Natural killer cell treated with Interleukin-12 subunit alpha and Interleukin-12 subunit beta and Interleukin-15 and Interleukin-18, amount 100 ng/mL, for 72 hours (primary cell): ENCODE measurements around the gene CENPP. TPM values are rescaled to one million over a fixed set of nuclear protein-coding genes. Genes with fewer than 3 reads are reported as not detected.
A peak's percentile ranks its signal among the peaks of the same experiment; 100 is the strongest.

Experiments used
- ATAC-seq, 2 donors: fragments of 150-1000 bp; cut with Tn5 transposase in 1 of 2; sonication (Bioruptor Pico), chemical (Tn5 transposase) in 1 of 2; 2 replicates each; pipeline ENCODE4 v1.10.0; 2021
- DNase-seq: peaks from one replicate; pipeline ENCODE4 v3.0.0; 2022; ENCODE audit warnings: low spot score
- H3K27ac Mint-ChIP-seq, 2 donors: 1 replicate in 1 of 2; 2 replicates in 1 of 2; pipeline ENCODE4 v1.8.0; 2022; ENCODE audit warnings: mixed read lengths in 2 of 2, mild to moderate bottlenecking in 1 of 2, moderate library complexity in 1 of 2
- H3K27me3 Mint-ChIP-seq, 2 donors: 1 replicate in 1 of 2; 2 replicates in 1 of 2; pipeline ENCODE4 v1.8.0; 2022; ENCODE audit warnings: mixed read lengths in 2 of 2
- H3K36me3 Mint-ChIP-seq: one replicate; pipeline ENCODE4 v1.8.0; 2022; ENCODE audit warnings: mixed read lengths
- H3K4me1 Mint-ChIP-seq, 2 donors: 1 replicate in 1 of 2; 2 replicates in 1 of 2; pipeline ENCODE4 v1.8.0; 2022; ENCODE audit warnings: low read depth in 2 of 2, mixed read lengths in 2 of 2, mild to moderate bottlenecking in 1 of 2
- H3K4me3 Mint-ChIP-seq: one replicate; pipeline ENCODE4 v1.8.0; 2022; ENCODE audit warnings: mixed read lengths
- H3K9me3 Mint-ChIP-seq: 2 replicates; pipeline ENCODE4 v1.8.0; 2022; ENCODE audit warnings: mixed read lengths
- total RNA-seq, 2 donors: library from RNA; stranded (reverse); gene quantifications; one replicate each; pipeline ENCODE4 v1.2.3, GENCODE V29; 2022

The CENPP gene
- total RNA-seq, 2 donors from 2014 or later: 14.7 to 38.8 TPM

DNA sequence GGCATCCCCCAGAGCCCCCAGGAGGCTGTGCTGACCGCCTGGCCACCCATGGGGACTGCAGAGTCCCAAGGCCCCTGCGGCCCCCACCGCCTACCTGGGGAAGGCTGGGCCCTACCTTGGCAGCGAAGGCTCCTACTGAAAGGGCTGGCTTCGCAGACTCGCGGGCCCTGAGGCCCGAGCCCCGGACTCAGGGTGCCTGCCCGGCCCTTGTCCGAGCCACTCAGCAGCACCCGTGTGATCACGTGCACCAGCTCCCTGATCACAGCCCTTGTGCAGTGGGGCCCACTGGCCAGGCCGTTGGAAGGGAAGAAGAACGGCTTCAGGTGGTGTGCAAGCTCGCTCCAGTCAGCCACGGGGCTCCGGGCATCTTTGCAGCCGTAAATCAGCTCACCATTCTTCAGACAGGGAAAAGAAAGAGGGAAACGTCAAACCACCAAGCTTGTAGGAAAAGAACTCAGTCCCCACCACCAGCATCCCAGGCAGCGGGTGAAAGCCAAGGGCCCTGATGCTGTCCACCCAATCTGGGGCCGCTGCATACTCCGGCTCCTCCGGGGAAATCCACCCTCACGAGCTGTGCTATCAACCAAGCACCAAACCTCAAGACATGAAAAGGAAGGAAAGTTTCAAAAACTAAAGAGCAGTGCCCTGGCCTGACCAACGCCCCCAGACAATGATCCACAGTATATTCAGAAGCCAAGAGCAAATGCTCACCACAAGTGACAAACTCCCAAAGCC is 312.3 kb downstream of the CENPP start:
- Mint-ChIP-seq H3K4me3 (no peak overlapping the region), H3K27ac (no peak overlapping the region), H3K9me3 (no peaks in the 10 kb centered on the region), H3K4me1 (peaks cover 3% of the 10 kb centered on the region in 2 donors), H3K27me3 (no peaks in the 10 kb centered on the region), H3K36me3 (peaks cover 9% of the 10 kb centered on the region)
- DNase-seq: no peak
- ATAC-seq: peak in 1 of 2 donors; percentile 20

DNA sequence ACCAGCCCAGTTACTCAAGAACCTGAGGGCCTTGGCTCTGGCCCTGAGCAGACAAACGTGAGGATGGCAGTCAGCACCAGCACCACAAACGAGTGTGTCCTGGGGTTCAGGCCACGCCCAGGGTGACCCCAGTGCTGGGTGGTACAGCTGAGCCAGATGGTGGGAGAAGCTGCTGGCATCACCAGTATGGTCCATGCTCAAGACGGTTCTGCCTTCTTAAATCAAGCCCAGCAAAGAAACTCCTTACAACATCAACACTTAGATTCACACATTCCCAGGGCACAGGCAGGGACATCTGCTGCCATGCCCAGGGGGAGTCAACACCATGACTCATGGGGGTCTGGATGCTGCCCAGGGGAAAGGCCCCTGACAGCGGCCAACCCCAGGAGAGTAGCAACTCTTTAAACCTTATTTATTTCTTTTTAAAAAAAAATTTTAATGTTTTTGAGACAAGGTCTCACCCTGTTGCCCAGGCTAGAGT is 312.9 kb downstream of the CENPP start:
- DNase-seq: no peak
- H3K27ac Mint-ChIP-seq: no peak overlapping the region
- ATAC-seq: peak in 1 of 2 donors; percentile 28

DNA sequence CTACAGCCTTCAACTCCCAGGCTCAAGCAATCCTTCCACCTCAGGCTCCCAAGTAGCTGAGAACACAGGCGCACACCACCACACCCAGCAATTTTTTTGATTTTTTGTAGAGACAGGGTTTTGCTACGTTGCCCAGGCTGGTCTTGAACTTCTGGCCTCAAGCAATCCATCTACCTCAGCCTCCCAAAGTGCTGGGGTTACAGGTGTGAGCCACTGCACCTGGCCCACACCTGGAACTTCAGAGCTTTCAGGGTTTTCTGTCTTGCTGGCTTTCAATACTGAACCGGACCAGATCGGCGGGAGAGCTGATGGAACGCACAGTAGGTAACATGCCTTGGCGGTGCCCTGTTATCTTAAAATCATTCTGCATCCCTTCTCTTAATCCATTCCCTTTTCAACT is 313.4 kb downstream of the CENPP start:
- Mint-ChIP-seq H3K9me3 (no peaks in the 10 kb centered on the region), H3K27me3 (no peaks in the 10 kb centered on the region), H3K27ac (no peak overlapping the region), H3K4me3 (no peak overlapping the region), H3K4me1 (peaks cover 3% of the 10 kb centered on the region in 2 donors), H3K36me3 (peaks cover 9% of the 10 kb centered on the region)
- ATAC-seq (no peak), DNase-seq (no peak)

More for the DNA sequence above, 312.9 kb downstream of the CENPP start:
- no peak overlapping the region for H3K4me3 Mint-ChIP-seq
- H3K4me1 Mint-ChIP-seq: peaks cover 3% of the 10 kb centered on the region in 2 donors
- no peaks in the 10 kb centered on the region for H3K27me3 Mint-ChIP-seq
- H3K9me3 Mint-ChIP-seq: no peaks in the 10 kb centered on the region
- peaks cover 9% of the 10 kb centered on the region for H3K36me3 Mint-ChIP-seq

DNA sequence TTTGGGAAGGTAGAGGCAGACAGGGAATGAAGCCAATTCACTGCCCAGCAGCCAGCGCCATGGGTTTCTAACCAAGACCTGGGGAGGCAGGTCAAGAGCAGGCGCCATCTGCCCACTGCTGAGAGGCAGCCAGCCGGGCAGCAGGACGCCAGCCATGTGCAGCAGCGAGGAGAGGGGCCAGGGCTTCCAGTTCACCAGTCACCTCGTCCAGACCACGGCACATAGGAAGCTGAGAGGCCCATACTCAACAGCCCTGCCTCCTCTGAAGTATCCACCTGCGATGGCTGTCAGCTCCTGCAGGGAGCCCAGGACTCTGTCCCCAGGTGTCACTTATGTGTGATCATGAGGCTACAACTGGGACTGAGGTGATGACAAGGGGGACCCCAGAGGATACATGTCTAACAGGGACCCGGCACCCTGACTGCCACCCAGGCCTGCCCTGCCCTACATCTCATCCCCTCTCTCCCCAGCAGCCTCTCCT is 314.1 kb downstream of the CENPP start:
- no peak for DNase-seq
- H3K36me3 Mint-ChIP-seq: peaks cover 16% of the 10 kb centered on the region

DNA sequence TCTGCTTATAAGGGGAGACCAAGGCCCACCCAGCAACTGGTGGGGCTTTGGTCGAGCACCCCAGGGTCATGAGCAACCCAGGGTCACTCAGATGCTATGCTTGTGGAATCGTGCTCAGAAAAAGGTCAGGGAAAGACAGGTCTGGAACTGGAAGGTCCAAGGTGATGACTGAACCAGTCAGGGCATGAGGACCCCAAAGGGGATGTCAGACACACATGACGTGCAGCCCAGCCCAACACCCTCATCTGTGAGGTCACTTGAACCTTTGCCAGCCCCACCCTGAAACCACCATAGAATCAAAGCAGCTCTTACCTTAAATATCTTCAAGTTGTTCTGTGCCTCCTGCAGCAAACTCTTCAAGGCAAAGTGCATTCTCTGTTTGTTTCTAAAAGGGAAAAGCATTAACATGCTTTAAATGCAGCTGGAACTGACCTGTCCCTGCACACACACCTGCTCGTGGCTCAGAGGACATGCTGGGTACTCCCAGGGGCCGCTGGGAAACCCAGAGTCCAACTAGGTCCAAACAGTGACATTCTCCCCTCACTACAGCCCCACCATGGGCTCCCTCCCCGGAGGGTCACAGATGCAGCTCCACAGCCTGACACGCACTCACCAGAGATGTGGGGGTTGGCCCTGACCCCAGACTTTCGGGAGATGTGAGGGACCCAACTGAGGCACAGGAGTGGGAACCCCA is 314.8 kb downstream of the CENPP start:
- H3K4me3 Mint-ChIP-seq: no peak overlapping the region
- no peak for DNase-seq
- peaks cover 3 to 7% of the 10 kb centered on the region in 2 donors for H3K4me1 Mint-ChIP-seq
- no peaks in the 10 kb centered on the region for H3K9me3 Mint-ChIP-seq
- peaks cover 20% of the 10 kb centered on the region for H3K36me3 Mint-ChIP-seq
- no peak overlapping the region for H3K27ac Mint-ChIP-seq
- ATAC-seq: peak in 1 of 2 donors; percentile 10
- no peaks in the 10 kb centered on the region for H3K27me3 Mint-ChIP-seq

More for the DNA sequence above, 314.1 kb downstream of the CENPP start:
- Mint-ChIP-seq H3K9me3 (no peaks in the 10 kb centered on the region), H3K4me1 (peaks cover 3 to 5% of the 10 kb centered on the region in 2 donors), H3K4me3 (no peak overlapping the region), H3K27me3 (no peaks in the 10 kb centered on the region), H3K27ac (no peak overlapping the region)
- peak in 1 of 2 donors; percentile 36 for ATAC-seq

DNA sequence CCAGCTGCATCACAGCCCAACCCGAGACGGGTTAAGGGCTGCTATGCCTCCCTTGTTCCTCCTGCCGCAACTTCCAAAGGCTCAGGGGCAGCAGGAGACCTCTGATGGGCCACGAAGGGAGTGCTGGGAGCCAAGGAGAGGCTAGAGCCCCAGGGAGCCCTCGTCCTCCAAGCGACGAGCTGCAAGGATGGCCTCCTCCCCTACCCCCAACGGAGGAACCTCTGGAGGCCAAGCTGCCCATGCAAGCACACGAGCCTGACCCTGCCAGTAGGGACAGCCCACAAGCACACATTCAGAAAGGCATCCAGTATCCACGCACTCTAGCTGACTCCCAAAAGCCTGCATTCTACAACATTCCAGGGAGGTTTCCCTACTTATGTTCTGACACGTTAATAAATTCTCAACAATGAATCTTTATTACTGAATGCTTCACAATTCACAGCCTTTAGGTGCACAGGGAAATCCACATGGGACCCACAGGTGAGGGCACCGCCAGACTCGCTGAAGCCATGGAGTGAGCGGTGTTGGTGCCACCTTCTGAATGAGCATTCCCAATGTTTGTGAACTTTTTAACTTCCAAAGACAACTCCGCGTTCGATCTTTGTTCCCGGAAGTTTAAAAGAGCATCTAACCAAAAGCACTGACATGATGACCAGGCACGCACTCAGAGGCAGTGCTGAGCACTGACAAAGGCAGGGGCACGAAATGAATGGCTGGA is 315.5 kb downstream of the CENPP start:
- no peak overlapping the region for H3K27ac Mint-ChIP-seq
- peaks cover 27% of the 10 kb centered on the region for H3K36me3 Mint-ChIP-seq
- H3K4me3 Mint-ChIP-seq: no peak overlapping the region
- no peaks in the 10 kb centered on the region for H3K27me3 Mint-ChIP-seq
- H3K9me3 Mint-ChIP-seq: no peaks in the 10 kb centered on the region
- ATAC-seq (no peak), DNase-seq (no peak)
- H3K4me1 Mint-ChIP-seq: peaks cover 3 to 10% of the 10 kb centered on the region in 2 donors

DNA sequence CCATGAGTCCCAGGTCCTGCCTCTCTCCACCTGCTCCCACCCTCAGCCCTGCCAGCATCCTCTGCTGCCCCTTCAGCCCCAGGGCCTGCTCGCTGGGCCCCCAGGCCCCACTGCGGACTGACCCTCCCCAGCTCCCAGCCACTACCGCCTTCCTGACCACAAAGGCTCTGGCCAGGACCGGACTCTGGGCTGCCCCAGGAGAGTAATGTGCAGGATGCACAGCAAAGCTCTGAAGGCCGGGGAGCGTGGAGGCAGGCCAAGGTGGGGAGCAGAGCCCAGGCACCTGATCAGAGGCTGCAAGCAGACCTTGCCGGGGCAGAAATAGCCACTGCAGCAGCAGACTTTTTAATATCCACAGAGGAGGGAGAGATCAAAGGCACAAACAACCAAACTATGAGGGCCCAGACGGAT is 316.3 kb downstream of the CENPP start:
- Mint-ChIP-seq H3K27ac (no peak overlapping the region), H3K36me3 (peaks cover 35% of the 10 kb centered on the region), H3K9me3 (no peaks in the 10 kb centered on the region), H3K27me3 (no peaks in the 10 kb centered on the region), H3K4me3 (no peak overlapping the region), H3K4me1 (peaks cover 6 to 14% of the 10 kb centered on the region in 2 donors)
- ATAC-seq (no peak), DNase-seq (no peak)

DNA sequence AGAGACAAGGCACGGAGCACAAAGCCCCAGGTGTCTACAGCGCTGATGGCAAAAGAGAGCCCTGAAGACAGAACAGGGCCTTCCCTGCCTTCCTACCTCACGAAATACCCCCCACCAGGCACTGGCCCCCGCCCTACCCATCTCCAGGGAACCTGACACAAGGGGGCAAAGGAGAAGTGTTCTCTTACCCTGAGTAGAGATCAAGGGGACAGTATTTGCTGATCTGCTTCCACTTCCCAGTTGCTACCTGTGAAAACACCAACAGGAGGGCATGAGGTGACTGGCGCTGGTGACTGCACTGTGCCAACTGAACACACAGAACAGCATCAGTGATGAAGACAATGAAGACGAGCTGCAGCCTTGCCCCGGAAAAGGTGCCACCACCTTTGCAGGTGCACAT is 316.8 kb downstream of the CENPP start:
- peaks cover 41% of the 10 kb centered on the region for H3K36me3 Mint-ChIP-seq

DNA sequence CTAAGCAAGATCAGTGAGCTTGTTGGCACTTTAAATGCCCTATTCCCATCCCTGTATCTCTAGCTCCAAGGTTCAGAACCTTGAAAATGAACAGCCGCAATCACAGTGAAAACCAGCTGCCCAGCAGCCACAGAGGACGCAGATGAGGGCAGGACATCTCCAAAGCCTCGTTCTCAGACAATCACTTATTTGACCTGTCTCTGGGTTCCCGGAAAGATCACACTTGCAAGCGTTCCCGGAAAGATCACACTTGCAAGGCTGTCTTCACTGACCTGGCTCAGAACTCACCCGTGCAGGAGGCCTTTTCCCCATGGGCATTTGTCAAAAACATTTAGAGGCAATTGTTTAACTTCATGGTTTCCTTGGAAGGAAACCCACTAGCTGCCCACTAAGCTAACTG is 318.5 kb downstream of the CENPP start:
- H3K27ac Mint-ChIP-seq: no peak overlapping the region
- ATAC-seq (no peak), DNase-seq (no peak)
- H3K9me3 Mint-ChIP-seq: no peaks in the 10 kb centered on the region
- no peaks in the 10 kb centered on the region for H3K27me3 Mint-ChIP-seq
- no peak overlapping the region for H3K4me3 Mint-ChIP-seq
- peaks cover 9 to 18% of the 10 kb centered on the region in 2 donors for H3K4me1 Mint-ChIP-seq
- H3K36me3 Mint-ChIP-seq: peaks cover 42% of the 10 kb centered on the region

More for the DNA sequence above, 316.8 kb downstream of the CENPP start:
- no peaks in the 10 kb centered on the region for H3K9me3 Mint-ChIP-seq
- peaks cover 9 to 18% of the 10 kb centered on the region in 2 donors for H3K4me1 Mint-ChIP-seq
- ATAC-seq (no peak), DNase-seq (no peak)
- H3K4me3 Mint-ChIP-seq: no peak overlapping the region
- H3K27me3 Mint-ChIP-seq: no peaks in the 10 kb centered on the region
- H3K27ac Mint-ChIP-seq: no peak overlapping the region

DNA sequence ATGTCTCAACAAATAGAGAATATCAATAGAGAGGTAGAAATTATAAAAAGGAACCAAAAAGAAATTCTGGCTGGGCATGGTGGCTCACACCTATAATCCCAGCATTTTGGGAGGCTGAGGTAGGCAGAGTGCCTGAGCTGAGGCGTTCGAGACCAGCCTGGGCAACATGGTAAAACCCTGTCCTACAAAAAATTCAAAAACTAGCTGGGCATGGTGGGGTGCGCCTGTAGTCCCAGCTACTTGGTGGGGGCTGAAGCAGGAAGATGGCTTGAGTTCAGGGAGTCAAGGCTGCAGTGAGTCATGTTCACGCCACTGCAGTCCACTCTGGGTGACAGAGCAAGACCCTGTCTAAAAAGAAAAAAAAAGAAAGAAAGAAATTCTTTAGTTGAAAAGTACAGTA is 319.3 kb downstream of the CENPP start:
- Mint-ChIP-seq H3K4me1 (peaks cover 9 to 18% of the 10 kb centered on the region in 2 donors), H3K36me3 (peaks cover 42% of the 10 kb centered on the region), H3K4me3 (no peak overlapping the region), H3K9me3 (no peaks in the 10 kb centered on the region), H3K27me3 (no peaks in the 10 kb centered on the region), H3K27ac (no peak overlapping the region)
- ATAC-seq: no peak
- DNase-seq: no peak

DNA sequence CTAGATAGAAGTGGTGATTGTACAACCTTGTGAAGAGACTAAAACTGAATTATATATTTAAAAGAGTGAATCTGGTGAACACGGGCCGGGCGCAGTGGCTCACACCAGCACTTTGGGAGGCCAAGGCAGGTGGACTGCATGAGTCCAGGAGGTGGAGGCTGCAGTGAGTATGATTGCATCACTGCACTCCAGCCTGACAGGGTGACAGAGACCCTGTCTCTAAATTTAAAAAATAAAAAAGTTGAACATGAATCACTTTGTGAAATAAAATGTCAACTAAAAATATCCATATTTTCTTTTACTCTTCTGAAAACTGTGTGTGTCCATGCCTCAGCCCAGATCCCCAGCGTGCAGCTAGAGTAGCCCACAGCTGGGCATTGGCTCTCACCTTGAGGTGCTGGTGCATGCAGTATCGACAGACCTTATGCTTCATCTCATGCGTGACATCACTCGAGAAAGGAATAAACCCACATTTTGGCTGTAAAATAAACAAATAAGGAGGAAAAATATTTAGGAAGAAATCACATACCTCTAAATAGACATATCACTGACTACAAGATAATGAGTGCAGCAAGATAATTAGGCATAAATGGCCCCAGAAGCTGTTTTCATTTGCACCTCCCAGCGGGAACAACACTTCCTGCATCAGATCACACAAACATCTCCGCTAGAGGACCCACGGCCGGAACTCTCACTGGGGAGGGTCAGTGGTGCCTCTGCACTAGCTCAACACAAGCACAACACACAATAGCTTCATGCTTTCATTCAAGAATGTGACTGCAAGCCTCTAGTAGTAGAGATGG is 322.1 kb downstream of the CENPP start:
- Mint-ChIP-seq H3K4me1 (peaks cover 5 to 15% of the 10 kb centered on the region in 2 donors), H3K9me3 (no peaks in the 10 kb centered on the region), H3K4me3 (no peak overlapping the region), H3K36me3 (peaks cover 37% of the 10 kb centered on the region), H3K27me3 (no peaks in the 10 kb centered on the region), H3K27ac (no peak overlapping the region)
- DNase-seq (no peak), ATAC-seq (no peak)

DNA sequence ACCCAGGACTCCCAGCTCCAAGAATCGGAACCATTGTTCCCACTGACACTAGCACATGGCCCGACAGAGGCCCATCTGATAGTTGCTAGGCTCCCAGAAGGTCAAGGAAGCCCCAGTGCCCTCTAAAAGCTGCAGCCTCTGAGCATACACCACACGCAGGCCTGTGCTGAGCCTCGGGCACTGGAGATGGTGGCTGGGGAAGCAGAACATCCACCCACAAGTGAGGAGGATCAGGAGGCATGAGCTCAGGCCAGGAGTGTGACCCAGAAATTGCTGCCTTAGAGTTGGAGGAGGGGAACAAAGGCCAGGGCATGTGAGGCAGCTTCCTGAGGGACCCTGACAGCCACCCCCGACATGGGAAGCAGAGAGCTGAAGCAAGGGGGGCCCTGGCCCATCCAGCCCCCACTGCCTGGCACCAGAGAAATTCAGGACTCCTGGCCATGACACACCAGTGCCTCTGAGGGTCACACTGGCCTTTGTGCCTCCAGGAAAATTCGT is 322.8 kb downstream of the CENPP start:
- Mint-ChIP-seq H3K27me3 (no peaks in the 10 kb centered on the region), H3K4me3 (no peak overlapping the region), H3K27ac (no peak overlapping the region), H3K4me1 (peaks cover 5 to 17% of the 10 kb centered on the region in 2 donors), H3K36me3 (peaks cover 37% of the 10 kb centered on the region), H3K9me3 (no peaks in the 10 kb centered on the region)
- DNase-seq (no peak), ATAC-seq (peak in 1 of 2 donors; percentile 20)

DNA sequence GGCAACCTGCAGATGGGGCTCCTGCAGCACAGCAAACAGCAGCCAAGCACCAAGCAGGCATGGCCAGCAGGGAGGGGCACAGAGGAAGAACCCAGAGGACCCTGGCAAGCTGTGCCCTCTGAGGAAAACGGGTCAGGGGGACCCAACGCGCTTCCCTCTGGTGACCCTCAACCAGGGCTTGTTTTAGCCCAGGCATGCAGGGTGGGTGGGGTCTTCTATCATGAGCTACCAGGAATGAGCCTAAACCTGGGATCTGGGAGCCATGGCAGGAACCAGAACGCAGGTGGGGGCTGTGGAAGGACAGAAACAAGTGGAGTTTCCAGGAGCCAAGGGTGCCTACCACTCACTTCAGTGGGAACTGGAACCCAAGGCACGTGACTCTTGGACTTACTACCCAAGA is 323.3 kb downstream of the CENPP start:
- Mint-ChIP-seq H3K4me3 (no peak overlapping the region), H3K9me3 (no peaks in the 10 kb centered on the region), H3K27ac (no peak overlapping the region), H3K4me1 (peaks cover 5 to 17% of the 10 kb centered on the region in 2 donors), H3K27me3 (no peaks in the 10 kb centered on the region), H3K36me3 (peaks cover 37% of the 10 kb centered on the region)
- DNase-seq: no peak
- no peak for ATAC-seq
